Measurements from ENCODE around the gene ANKK1. TPM values are rescaled to one million over a fixed set of nuclear protein-coding genes. Genes with fewer than 3 reads are reported as not detected.

ANKK1 gene
- total and polyA plus RNA-seq, 2 of the 8 experiments (the other 6 are each of a cell fraction or from before 2014, with no cell fraction given): 0.11 TPM; not detected in 1

DNA sequence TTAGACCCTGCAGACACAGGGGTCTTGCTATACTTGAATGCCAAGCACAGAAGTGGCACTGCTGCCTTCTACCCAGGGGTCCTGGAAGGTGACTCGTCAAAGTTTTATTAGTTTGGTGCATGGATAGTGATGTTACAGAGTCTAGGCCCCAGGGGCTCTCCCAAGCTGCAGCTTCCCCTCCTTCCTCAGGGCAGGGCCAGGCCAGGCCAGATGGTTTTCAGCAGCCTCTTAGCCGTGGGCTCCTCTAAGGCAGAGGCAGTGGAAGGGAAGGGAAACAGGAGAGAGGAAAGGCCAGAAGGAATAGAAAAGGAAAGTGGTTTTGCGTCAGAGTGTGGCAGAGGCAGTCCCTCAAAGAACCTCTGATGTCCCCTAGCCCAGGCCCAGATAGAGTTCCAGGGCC is 21.9 kb downstream of the ANKK1 start (continued):
- TF ChIP-seq, protein P1, sequence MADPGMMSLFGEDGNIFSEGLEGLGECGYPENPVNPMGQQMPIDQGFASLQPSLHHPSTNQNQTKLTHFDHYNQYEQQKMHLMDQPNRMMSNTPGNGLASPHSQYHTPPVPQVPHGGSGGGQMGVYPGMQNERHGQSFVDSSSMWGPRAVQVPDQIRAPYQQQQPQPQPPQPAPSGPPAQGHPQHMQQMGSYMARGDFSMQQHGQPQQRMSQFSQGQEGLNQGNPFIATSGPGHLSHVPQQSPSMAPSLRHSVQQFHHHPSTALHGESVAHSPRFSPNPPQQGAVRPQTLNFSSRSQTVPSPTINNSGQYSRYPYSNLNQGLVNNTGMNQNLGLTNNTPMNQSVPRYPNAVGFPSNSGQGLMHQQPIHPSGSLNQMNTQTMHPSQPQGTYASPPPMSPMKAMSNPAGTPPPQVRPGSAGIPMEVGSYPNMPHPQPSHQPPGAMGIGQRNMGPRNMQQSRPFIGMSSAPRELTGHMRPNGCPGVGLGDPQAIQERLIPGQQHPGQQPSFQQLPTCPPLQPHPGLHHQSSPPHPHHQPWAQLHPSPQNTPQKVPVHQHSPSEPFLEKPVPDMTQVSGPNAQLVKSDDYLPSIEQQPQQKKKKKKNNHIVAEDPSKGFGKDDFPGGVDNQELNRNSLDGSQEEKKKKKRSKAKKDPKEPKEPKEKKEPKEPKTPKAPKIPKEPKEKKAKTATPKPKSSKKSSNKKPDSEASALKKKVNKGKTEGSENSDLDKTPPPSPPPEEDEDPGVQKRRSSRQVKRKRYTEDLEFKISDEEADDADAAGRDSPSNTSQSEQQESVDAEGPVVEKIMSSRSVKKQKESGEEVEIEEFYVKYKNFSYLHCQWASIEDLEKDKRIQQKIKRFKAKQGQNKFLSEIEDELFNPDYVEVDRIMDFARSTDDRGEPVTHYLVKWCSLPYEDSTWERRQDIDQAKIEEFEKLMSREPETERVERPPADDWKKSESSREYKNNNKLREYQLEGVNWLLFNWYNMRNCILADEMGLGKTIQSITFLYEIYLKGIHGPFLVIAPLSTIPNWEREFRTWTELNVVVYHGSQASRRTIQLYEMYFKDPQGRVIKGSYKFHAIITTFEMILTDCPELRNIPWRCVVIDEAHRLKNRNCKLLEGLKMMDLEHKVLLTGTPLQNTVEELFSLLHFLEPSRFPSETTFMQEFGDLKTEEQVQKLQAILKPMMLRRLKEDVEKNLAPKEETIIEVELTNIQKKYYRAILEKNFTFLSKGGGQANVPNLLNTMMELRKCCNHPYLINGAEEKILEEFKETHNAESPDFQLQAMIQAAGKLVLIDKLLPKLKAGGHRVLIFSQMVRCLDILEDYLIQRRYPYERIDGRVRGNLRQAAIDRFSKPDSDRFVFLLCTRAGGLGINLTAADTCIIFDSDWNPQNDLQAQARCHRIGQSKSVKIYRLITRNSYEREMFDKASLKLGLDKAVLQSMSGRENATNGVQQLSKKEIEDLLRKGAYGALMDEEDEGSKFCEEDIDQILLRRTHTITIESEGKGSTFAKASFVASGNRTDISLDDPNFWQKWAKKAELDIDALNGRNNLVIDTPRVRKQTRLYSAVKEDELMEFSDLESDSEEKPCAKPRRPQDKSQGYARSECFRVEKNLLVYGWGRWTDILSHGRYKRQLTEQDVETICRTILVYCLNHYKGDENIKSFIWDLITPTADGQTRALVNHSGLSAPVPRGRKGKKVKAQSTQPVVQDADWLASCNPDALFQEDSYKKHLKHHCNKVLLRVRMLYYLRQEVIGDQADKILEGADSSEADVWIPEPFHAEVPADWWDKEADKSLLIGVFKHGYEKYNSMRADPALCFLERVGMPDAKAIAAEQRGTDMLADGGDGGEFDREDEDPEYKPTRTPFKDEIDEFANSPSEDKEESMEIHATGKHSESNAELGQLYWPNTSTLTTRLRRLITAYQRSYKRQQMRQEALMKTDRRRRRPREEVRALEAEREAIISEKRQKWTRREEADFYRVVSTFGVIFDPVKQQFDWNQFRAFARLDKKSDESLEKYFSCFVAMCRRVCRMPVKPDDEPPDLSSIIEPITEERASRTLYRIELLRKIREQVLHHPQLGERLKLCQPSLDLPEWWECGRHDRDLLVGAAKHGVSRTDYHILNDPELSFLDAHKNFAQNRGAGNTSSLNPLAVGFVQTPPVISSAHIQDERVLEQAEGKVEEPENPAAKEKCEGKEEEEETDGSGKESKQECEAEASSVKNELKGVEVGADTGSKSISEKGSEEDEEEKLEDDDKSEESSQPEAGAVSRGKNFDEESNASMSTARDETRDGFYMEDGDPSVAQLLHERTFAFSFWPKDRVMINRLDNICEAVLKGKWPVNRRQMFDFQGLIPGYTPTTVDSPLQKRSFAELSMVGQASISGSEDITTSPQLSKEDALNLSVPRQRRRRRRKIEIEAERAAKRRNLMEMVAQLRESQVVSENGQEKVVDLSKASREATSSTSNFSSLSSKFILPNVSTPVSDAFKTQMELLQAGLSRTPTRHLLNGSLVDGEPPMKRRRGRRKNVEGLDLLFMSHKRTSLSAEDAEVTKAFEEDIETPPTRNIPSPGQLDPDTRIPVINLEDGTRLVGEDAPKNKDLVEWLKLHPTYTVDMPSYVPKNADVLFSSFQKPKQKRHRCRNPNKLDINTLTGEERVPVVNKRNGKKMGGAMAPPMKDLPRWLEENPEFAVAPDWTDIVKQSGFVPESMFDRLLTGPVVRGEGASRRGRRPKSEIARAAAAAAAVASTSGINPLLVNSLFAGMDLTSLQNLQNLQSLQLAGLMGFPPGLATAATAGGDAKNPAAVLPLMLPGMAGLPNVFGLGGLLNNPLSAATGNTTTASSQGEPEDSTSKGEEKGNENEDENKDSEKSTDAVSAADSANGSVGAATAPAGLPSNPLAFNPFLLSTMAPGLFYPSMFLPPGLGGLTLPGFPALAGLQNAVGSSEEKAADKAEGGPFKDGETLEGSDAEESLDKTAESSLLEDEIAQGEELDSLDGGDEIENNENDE (IDR thresholded peaks at IDR 0.05; ENCODE audit: insufficient replicate concordance, low read length): no peak
- TF ChIP-seq SAP30 (IDR thresholded peaks at IDR 0.05; ENCODE audit: insufficient read depth, insufficient replicate concordance, low read length): no peak
- TF ChIP-seq TCF12 (IDR thresholded peaks at IDR 0.05; ENCODE audit: low read depth, low read length): no peak
- TF ChIP-seq, protein P2, sequence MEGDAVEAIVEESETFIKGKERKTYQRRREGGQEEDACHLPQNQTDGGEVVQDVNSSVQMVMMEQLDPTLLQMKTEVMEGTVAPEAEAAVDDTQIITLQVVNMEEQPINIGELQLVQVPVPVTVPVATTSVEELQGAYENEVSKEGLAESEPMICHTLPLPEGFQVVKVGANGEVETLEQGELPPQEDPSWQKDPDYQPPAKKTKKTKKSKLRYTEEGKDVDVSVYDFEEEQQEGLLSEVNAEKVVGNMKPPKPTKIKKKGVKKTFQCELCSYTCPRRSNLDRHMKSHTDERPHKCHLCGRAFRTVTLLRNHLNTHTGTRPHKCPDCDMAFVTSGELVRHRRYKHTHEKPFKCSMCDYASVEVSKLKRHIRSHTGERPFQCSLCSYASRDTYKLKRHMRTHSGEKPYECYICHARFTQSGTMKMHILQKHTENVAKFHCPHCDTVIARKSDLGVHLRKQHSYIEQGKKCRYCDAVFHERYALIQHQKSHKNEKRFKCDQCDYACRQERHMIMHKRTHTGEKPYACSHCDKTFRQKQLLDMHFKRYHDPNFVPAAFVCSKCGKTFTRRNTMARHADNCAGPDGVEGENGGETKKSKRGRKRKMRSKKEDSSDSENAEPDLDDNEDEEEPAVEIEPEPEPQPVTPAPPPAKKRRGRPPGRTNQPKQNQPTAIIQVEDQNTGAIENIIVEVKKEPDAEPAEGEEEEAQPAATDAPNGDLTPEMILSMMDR (IDR thresholded peaks at IDR 0.05; ENCODE audit: control extremely low read depth in 1 of 3, insufficient read depth in 1 of 3, low read depth in 1 of 3, low read length in 3 of 3): no peak
- TF ChIP-seq SIN3A (conservative IDR thresholded peaks at IDR 0.05 in 1 of 2, IDR thresholded peaks at IDR 0.05 in 1 of 2; ENCODE audit: low read depth in 1 of 2, low read length in 2 of 2): no peak
- TF ChIP-seq PHF8 (conservative IDR thresholded peaks at IDR 0.05; ENCODE audit: low read depth, low read length): no peak
- no peak for TF ChIP-seq BCL11A (IDR thresholded peaks at IDR 0.05; ENCODE audit: low read depth in 2 of 2, low read length in 2 of 2)
- no peak for TF ChIP-seq KDM5A (IDR thresholded peaks at IDR 0.05; ENCODE audit: low read length)
